Gastroesophageal sphincter (tissue), 4 donors: Measurements from ENCODE around the gene KLF8. TPM values are rescaled to one million over a fixed set of nuclear protein-coding genes. Genes with fewer than 3 reads are reported as not detected.

ENCODE experiments used
- ATAC-seq: fragments of 150-250 bp; one replicate; pipeline ENCODE4 v1.9.1; 2016; ENCODE audit warnings: mild to moderate bottlenecking, moderate library complexity
- H3K27ac ChIP-seq, 4 donors: fragments of 200-600 bp; sonication (generic) in 3 of 4; 1 replicate in 3 of 4; 2 replicates in 1 of 4; pipeline ENCODE4 v1.5.1; 2016 to 2019
- H3K27me3 ChIP-seq: fragments of 200-600 bp; sonication (generic); one replicate; pipeline ENCODE4 v1.5.1; 2019
- H3K36me3 ChIP-seq, 2 donors: fragments of 200-600 bp; sonication (generic); one replicate each; pipeline ENCODE4 v1.5.1; 2019; ENCODE audit warnings: control low read depth in 1 of 2
- H3K4me1 ChIP-seq, 3 donors: fragments of 200-600 bp; sonication (generic); 1 replicate in 2 of 3; 2 replicates in 1 of 3; pipeline ENCODE4 v1.5.1; 2016 to 2019; ENCODE audit warnings: control low read depth in 2 of 3
- H3K4me3 ChIP-seq, 2 donors: fragments of 200-600 bp; sonication (generic); one replicate each; pipeline ENCODE4 v1.5.1; 2019; ENCODE audit warnings: mild to moderate bottlenecking in 1 of 2, moderate library complexity in 1 of 2
- H3K9me3 ChIP-seq, 3 donors: fragments of 200-600 bp; sonication (generic); one replicate each; pipeline ENCODE4 v1.5.1; 2017 to 2019; ENCODE audit warnings: control low read depth in 2 of 3
- EP300 ChIP-seq: sonication (generic); formaldehyde crosslinking; IDR thresholded peaks from one replicate; pipeline ENCODE4 v1.6.1; 2017; ENCODE audit warnings: antibody characterized with exemption, mild to moderate bottlenecking
- POLR2A ChIP-seq, 2 donors: fragments of 450-650 bp; IDR thresholded peaks; one replicate each; pipeline ENCODE4 v1.6.1; 2017; ENCODE audit warnings: antibody characterized with exemption in 2 of 2, mild to moderate bottlenecking in 2 of 2, moderate library complexity in 1 of 2
- POLR2AphosphoS5 ChIP-seq: sonication (generic); formaldehyde crosslinking; IDR thresholded peaks from one replicate; pipeline ENCODE4 v1.6.1; 2017; ENCODE audit warnings: antibody characterized with exemption
- WGBS, 2 donors: methylation state at CpG; one replicate each; pipeline ENCODE4 v1.1.5; 2018; ENCODE audit warnings: low coverage in 1 of 2; 5-methylcytosine and 5-hydroxymethylcytosine counted together
- total RNA-seq, 4 donors: library from RNA; depleted of rRNA; stranded (reverse); fragments of >200 nt; gene quantifications; one replicate each; pipeline ENCODE4 v1.1.0, GENCODE V29; 2016
- TF ChIP-seq, protein P1 (sequence below), 4 experiments: fragments of 200-600 bp in 2 of 4; fragments of 450-650 bp in 2 of 4; sonication (generic) in 1 of 4; IDR thresholded peaks; one replicate each; pipeline ENCODE4 v1.5.1; 2017 to 2019; ENCODE audit warnings: antibody characterized with exemption in 4 of 4, mild to moderate bottlenecking in 2 of 4, moderate library complexity in 2 of 4

Gene KLF8
- total RNA-seq, 4 donors from 2014 or later = 10.9 to 15.1 (median 13.5) TPM

DNA sequence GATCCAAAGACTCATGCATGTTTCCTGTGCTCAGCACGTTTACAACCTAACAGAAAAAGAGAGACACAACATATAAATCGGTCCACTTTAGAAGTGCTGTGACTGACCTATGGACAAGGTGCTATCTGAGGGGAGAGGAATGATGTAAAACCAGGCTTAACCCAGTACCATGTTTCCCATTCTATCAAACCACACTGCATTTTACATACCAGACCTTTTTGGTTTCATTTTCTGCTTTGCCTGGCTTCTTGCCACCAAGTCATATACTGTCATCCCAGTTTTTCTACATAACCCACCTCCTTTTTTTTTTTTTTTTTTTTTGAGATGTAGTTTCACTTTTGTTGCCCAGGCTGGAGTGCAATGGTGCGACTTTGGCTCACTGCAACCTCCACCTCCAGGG, 82.2 kb downstream of the KLF8 start:
- no peaks in the 10 kb centered on the region for H3K9me3 ChIP-seq
- H3K4me3 ChIP-seq = no peak overlapping the region
- no peaks in the 10 kb centered on the region for H3K27me3 ChIP-seq
- ATAC-seq = no peak
- H3K27ac ChIP-seq = no peak overlapping the region
- 52% methylated on average over 2 of the region's 3 CpGs; no CpG with 5 or more reads in 1 of the 2 donors for WGBS, 2 donors
- TF ChIP-seq POLR2AphosphoS5 = no peak
- TF ChIP-seq POLR2A (IDR thresholded peaks at IDR 0.05) = no peak
- TF ChIP-seq, protein P1, sequence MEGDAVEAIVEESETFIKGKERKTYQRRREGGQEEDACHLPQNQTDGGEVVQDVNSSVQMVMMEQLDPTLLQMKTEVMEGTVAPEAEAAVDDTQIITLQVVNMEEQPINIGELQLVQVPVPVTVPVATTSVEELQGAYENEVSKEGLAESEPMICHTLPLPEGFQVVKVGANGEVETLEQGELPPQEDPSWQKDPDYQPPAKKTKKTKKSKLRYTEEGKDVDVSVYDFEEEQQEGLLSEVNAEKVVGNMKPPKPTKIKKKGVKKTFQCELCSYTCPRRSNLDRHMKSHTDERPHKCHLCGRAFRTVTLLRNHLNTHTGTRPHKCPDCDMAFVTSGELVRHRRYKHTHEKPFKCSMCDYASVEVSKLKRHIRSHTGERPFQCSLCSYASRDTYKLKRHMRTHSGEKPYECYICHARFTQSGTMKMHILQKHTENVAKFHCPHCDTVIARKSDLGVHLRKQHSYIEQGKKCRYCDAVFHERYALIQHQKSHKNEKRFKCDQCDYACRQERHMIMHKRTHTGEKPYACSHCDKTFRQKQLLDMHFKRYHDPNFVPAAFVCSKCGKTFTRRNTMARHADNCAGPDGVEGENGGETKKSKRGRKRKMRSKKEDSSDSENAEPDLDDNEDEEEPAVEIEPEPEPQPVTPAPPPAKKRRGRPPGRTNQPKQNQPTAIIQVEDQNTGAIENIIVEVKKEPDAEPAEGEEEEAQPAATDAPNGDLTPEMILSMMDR (IDR thresholded peaks at IDR 0.05) = no peak
- TF ChIP-seq EP300 = no peak
- H3K4me1 ChIP-seq = no peaks in the 10 kb centered on the region
- no peaks in the 10 kb centered on the region for H3K36me3 ChIP-seq

DNA sequence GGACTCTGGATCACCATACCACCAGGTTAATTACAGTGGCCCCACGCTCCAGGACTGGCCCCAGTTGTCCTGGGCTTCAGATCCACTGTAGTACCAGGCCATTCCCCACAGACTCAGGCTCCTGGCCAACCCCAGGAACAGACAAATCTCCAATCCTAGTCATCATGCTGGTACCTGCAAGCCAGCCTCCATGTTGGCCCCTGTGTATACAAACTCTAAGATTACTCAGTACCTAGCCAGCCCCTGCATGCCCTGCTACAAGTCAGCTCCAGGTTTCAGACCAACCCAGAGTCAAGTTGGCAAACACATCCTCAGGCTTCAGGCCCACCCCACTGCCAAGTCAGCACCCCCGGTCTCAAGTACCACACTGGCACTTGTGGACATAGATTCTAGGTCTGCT, 85.9 kb downstream of the KLF8 start:
- Histone ChIP-seq H3K36me3 (no peaks in the 10 kb centered on the region), H3K27ac (no peak overlapping the region), H3K4me1 (no peaks in the 10 kb centered on the region), H3K9me3 (peaks cover 0 to 4% (median 0%) of the 10 kb centered on the region in 3 donors), H3K4me3 (no peak overlapping the region), H3K27me3 (no peaks in the 10 kb centered on the region)
- TF ChIP-seq POLR2A (IDR thresholded peaks at IDR 0.05) (no peak), EP300 (no peak), POLR2AphosphoS5 (no peak)
- TF ChIP-seq, protein P1 (IDR thresholded peaks at IDR 0.05) = no peak
- 0% methylated on average over 1 of the region's 2 CpGs; no CpG with 5 or more reads in 1 of the 2 donors for WGBS, 2 donors
- no peak for ATAC-seq

GRCh38 chrX:56319165-56319564, 87.0 kb downstream of the KLF8 start:
- no peaks in the 10 kb centered on the region for H3K4me1 ChIP-seq
- H3K27me3 ChIP-seq = no peaks in the 10 kb centered on the region
- peaks cover 0 to 8% (median 0%) of the 10 kb centered on the region in 3 donors for H3K9me3 ChIP-seq
- no peak overlapping the region for H3K4me3 ChIP-seq
- no peak for ATAC-seq
- no peak overlapping the region for H3K27ac ChIP-seq
- no peaks in the 10 kb centered on the region for H3K36me3 ChIP-seq
- TF ChIP-seq EP300 (no peak), POLR2AphosphoS5 (no peak), POLR2A (IDR thresholded peaks at IDR 0.05) (no peak)
- TF ChIP-seq, protein P1 (IDR thresholded peaks at IDR 0.05) = no peak
